GM23338 (cell line): Measurements from ENCODE around the gene ADPRHL1. TPM values are rescaled to one million over a fixed set of nuclear protein-coding genes. Genes with fewer than 3 reads are reported as not detected.

Source experiments
- ATAC-seq: fragments of 200-7000 bp; cut with Tn5 transposase; 3 replicates; pipeline ENCODE4 v1.9.1; 2020
- DNase-seq: peaks from one replicate; pipeline ENCODE4 v3.0.0-alpha.2; 2015; ENCODE audit warnings: low spot score
- H2AFZ ChIP-seq: fragments of 200-600 bp; sonication (generic); 2 replicates; pipeline ENCODE4 v1.8.0; 2016; ENCODE audit warnings: antibody characterized with exemption, mild to moderate bottlenecking, moderate library complexity
- H3F3A ChIP-seq: fragments of 200-600 bp; sonication (generic); replicated peaks from 2 replicates; pipeline ENCODE4 v1.8.0; 2017; ENCODE audit warnings: antibody characterized with exemption, mixed run types, low read depth
- H3K27ac ChIP-seq: fragments of 200-600 bp; sonication (generic); 2 replicates; pipeline ENCODE4 v1.6.1; 2016; ENCODE audit warnings: low read depth
- H3K27me3 ChIP-seq: fragments of 200-600 bp; sonication (generic); 2 replicates; pipeline ENCODE4 v1.8.0; 2016; ENCODE audit warnings: mild to moderate bottlenecking, mixed run types, moderate library complexity; ENCODE audit not compliant: insufficient read depth
- H3K36me3 ChIP-seq: fragments of 200-600 bp; sonication (generic); 2 replicates; pipeline ENCODE4 v1.8.0; 2016; ENCODE audit warnings: mild to moderate bottlenecking; ENCODE audit not compliant: insufficient read depth
- H3K4me1 ChIP-seq: fragments of 200-600 bp; sonication (generic); 2 replicates; pipeline ENCODE4 v1.8.0; 2016; ENCODE audit warnings: mild to moderate bottlenecking, moderate library complexity; ENCODE audit not compliant: insufficient read depth
- H3K4me2 ChIP-seq: fragments of 200-600 bp; sonication (generic); 2 replicates; pipeline ENCODE4 v1.7.1; 2017; ENCODE audit warnings: mixed run types
- H3K4me3 ChIP-seq: fragments of 200-600 bp; sonication (generic); 2 replicates; pipeline ENCODE4 v1.6.1; 2016; ENCODE audit warnings: mixed run types
- H3K79me2 ChIP-seq: fragments of 200-600 bp; sonication (generic); replicated peaks from 2 replicates; pipeline ENCODE4 v1.8.0; 2017; ENCODE audit warnings: mild to moderate bottlenecking; ENCODE audit not compliant: insufficient read depth
- H3K9me2 ChIP-seq: fragments of 200-600 bp; sonication (generic); 2 replicates; pipeline ENCODE4 v1.8.0; 2017; ENCODE audit not compliant: insufficient read depth
- H4K20me1 ChIP-seq: fragments of 200-600 bp; sonication (generic); replicated peaks from 2 replicates; pipeline ENCODE4 v1.8.0; 2017; ENCODE audit warnings: mild to moderate bottlenecking; ENCODE audit not compliant: insufficient read depth
- H3K27ac Mint-ChIP-seq: 2 replicates; pipeline ENCODE4 v1.8.0; 2020; ENCODE audit warnings: inconsistent platforms, mild to moderate bottlenecking, moderate library complexity, mixed read lengths
- H3K27me3 Mint-ChIP-seq: 3 replicates; pipeline ENCODE4 v1.8.0; 2022; ENCODE audit warnings: low read depth, mild to moderate bottlenecking, moderate library complexity, mixed read lengths, inconsistent platforms; ENCODE audit not compliant: insufficient read depth, poor library complexity
- H3K36me3 Mint-ChIP-seq: 3 replicates; pipeline ENCODE4 v1.8.0; 2021; ENCODE audit warnings: low read depth, mild to moderate bottlenecking, inconsistent platforms, moderate library complexity, mixed read lengths
- H3K4me1 Mint-ChIP-seq: 3 replicates; pipeline ENCODE4 v1.8.0; 2020; ENCODE audit warnings: mild to moderate bottlenecking, inconsistent platforms, mixed read lengths
- H3K4me3 Mint-ChIP-seq: 3 replicates; pipeline ENCODE4 v1.8.0; 2021; ENCODE audit warnings: moderate library complexity, mild to moderate bottlenecking, inconsistent platforms, mixed read lengths
- H3K9me3 Mint-ChIP-seq: 3 replicates; pipeline ENCODE4 v1.8.0; 2020; ENCODE audit warnings: moderate library complexity, mild to moderate bottlenecking, inconsistent platforms, mixed read lengths
- CREB1 ChIP-seq: fragments of 250-450 bp; sonication (Bioruptor Pico); IDR thresholded peaks from 2 replicates; pipeline ENCODE4 v1.5.0; 2020; ENCODE audit warnings: low read depth, mild to moderate bottlenecking, moderate library complexity
- ETS1 ChIP-seq: IDR thresholded peaks from 2 replicates; pipeline ENCODE4 v1.6.1; 2016; ENCODE audit warnings: antibody characterized with exemption
- EZH2phosphoT487 ChIP-seq: fragments of 200-600 bp; sonication (generic); IDR thresholded peaks from one replicate; pipeline ENCODE4 v1.8.1; 2018; ENCODE audit warnings: antibody characterized with exemption; ENCODE audit not compliant: unreplicated experiment
- JUNB ChIP-seq: IDR thresholded peaks from one replicate; pipeline ENCODE4 v1.6.1; 2016; ENCODE audit warnings: antibody characterized with exemption; ENCODE audit not compliant: unreplicated experiment
- NANOG ChIP-seq: IDR thresholded peaks from 2 replicates; pipeline ENCODE4 v1.6.1; 2016; ENCODE audit warnings: antibody characterized with exemption, borderline replicate concordance
- STAT1 ChIP-seq: IDR thresholded peaks from one replicate; pipeline ENCODE4 v1.6.1; 2016; ENCODE audit warnings: antibody characterized with exemption; ENCODE audit not compliant: unreplicated experiment
- ZNF114 ChIP-seq: fragments of 250-450 bp; sonication (Bioruptor Pico); IDR thresholded peaks from 2 replicates; pipeline ENCODE4 v1.5.0; 2020; ENCODE audit warnings: mild to moderate bottlenecking, moderate library complexity
- polyA plus RNA-seq: library from polyadenylated mRNA; unstranded; fragments of >200 nt; fragmentation: Nextera tagmentation; extraction: Ambion mirVana; gene quantifications from 2 replicates; pipeline ENCODE4 v1.2.1, GENCODE V29; 2016
- total RNA-seq: library from RNA; depleted of rRNA; stranded (reverse); fragments of >200 nt; shearing (Covaris generic); gene quantifications from 2 replicates; pipeline ENCODE4 v1.2.3, GENCODE V29; 2014
- TF ChIP-seq, protein P1 (sequence below): fragments of 250-450 bp; sonication (Bioruptor Pico); IDR thresholded peaks from 2 replicates; pipeline ENCODE4 v1.5.0; 2020; ENCODE audit warnings: mild to moderate bottlenecking, moderate library complexity

The ADPRHL1 gene
- total and polyA plus RNA-seq, 2 experiments from 2014 or later: 0.80 to 1.0 TPM

GRCh38 chr13:113426591-113426986, 26.7 kb downstream of the ADPRHL1 start:
- no peak overlapping the region for H3K27ac Mint-ChIP-seq
- DNase-seq (no peak), ATAC-seq (no peak)
- TF ChIP-seq EZH2phosphoT487: no peak
- no peak for TF ChIP-seq NANOG
- no peak for TF ChIP-seq ZNF114 (CRISPR knock-in tag)
- TF ChIP-seq, protein P1, sequence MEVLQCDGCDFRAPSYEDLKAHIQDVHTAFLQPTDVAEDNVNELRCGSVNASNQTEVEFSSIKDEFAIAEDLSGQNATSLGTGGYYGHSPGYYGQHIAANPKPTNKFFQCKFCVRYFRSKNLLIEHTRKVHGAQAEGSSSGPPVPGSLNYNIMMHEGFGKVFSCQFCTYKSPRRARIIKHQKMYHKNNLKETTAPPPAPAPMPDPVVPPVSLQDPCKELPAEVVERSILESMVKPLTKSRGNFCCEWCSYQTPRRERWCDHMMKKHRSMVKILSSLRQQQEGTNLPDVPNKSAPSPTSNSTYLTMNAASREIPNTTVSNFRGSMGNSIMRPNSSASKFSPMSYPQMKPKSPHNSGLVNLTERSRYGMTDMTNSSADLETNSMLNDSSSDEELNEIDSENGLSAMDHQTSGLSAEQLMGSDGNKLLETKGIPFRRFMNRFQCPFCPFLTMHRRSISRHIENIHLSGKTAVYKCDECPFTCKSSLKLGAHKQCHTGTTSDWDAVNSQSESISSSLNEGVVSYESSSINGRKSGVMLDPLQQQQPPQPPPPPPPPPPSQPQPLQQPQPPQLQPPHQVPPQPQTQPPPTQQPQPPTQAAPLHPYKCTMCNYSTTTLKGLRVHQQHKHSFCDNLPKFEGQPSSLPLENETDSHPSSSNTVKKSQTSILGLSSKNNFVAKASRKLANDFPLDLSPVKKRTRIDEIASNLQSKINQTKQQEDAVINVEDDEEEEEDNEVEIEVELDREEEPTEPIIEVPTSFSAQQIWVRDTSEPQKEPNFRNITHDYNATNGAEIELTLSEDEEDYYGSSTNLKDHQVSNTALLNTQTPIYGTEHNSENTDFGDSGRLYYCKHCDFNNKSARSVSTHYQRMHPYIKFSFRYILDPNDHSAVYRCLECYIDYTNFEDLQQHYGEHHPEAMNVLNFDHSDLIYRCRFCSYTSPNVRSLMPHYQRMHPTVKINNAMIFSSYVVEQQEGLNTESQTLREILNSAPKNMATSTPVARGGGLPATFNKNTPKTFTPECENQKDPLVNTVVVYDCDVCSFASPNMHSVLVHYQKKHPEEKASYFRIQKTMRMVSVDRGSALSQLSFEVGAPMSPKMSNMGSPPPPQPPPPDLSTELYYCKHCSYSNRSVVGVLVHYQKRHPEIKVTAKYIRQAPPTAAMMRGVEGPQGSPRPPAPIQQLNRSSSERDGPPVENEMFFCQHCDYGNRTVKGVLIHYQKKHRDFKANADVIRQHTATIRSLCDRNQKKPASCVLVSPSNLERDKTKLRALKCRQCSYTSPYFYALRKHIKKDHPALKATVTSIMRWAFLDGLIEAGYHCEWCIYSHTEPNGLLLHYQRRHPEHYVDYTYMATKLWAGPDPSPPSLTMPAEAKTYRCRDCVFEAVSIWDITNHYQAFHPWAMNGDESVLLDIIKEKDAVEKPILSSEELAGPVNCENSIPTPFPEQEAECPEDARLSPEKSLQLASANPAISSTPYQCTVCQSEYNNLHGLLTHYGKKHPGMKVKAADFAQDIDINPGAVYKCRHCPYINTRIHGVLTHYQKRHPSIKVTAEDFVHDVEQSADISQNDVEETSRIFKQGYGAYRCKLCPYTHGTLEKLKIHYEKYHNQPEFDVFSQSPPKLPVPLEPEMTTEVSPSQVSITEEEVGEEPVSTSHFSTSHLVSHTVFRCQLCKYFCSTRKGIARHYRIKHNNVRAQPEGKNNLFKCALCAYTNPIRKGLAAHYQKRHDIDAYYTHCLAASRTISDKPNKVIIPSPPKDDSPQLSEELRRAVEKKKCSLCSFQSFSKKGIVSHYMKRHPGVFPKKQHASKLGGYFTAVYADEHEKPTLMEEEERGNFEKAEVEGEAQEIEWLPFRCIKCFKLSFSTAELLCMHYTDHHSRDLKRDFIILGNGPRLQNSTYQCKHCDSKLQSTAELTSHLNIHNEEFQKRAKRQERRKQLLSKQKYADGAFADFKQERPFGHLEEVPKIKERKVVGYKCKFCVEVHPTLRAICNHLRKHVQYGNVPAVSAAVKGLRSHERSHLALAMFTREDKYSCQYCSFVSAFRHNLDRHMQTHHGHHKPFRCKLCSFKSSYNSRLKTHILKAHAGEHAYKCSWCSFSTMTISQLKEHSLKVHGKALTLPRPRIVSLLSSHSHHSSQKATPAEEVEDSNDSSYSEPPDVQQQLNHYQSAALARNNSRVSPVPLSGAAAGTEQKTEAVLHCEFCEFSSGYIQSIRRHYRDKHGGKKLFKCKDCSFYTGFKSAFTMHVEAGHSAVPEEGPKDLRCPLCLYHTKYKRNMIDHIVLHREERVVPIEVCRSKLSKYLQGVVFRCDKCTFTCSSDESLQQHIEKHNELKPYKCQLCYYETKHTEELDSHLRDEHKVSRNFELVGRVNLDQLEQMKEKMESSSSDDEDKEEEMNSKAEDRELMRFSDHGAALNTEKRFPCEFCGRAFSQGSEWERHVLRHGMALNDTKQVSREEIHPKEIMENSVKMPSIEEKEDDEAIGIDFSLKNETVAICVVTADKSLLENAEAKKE (CRISPR knock-in tag): no peak
- TF ChIP-seq JUNB: no peak
- TF ChIP-seq ETS1: no peak
- TF ChIP-seq CREB1 (CRISPR knock-in tag): no peak
- no peak for TF ChIP-seq STAT1
- Histone ChIP-seq H3K79me2 (no peaks in the 10 kb centered on the region), H3F3A (0 out of 2 replicates have a peak, but pooled peaks cover 4% of the 10 kb centered on the region), H2AFZ (no peak overlapping the region), H3K4me2 (no peak overlapping the region), H3K9me2 (no peaks in the 10 kb centered on the region), H3K27ac (no peak overlapping the region), H4K20me1 (no peaks in the 10 kb centered on the region), H3K4me1 (no peaks in the 10 kb centered on the region), H3K27me3 (no peaks in the 10 kb centered on the region), H3K36me3 (no peaks in the 10 kb centered on the region), H3K4me3 (no peak overlapping the region)
- no peaks in the 10 kb centered on the region for H3K9me3 Mint-ChIP-seq
- H3K4me3 Mint-ChIP-seq: no peak overlapping the region
- no peaks in the 10 kb centered on the region for H3K36me3 Mint-ChIP-seq
- H3K27me3 Mint-ChIP-seq: peaks cover 9% of the 10 kb centered on the region
- peaks cover 6% of the 10 kb centered on the region; the same call in 2 of the 3 replicates for H3K4me1 Mint-ChIP-seq
